ENCODE data around the gene CDH24. TPM values are rescaled to one million over a fixed set of nuclear protein-coding genes. Genes with fewer than 3 reads are reported as not detected.

Gene CDH24, protein sequence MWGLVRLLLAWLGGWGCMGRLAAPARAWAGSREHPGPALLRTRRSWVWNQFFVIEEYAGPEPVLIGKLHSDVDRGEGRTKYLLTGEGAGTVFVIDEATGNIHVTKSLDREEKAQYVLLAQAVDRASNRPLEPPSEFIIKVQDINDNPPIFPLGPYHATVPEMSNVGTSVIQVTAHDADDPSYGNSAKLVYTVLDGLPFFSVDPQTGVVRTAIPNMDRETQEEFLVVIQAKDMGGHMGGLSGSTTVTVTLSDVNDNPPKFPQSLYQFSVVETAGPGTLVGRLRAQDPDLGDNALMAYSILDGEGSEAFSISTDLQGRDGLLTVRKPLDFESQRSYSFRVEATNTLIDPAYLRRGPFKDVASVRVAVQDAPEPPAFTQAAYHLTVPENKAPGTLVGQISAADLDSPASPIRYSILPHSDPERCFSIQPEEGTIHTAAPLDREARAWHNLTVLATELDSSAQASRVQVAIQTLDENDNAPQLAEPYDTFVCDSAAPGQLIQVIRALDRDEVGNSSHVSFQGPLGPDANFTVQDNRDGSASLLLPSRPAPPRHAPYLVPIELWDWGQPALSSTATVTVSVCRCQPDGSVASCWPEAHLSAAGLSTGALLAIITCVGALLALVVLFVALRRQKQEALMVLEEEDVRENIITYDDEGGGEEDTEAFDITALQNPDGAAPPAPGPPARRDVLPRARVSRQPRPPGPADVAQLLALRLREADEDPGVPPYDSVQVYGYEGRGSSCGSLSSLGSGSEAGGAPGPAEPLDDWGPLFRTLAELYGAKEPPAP
- total RNA-seq, result 2.7 and 3.6 TPM in 2 replicates

DNA sequence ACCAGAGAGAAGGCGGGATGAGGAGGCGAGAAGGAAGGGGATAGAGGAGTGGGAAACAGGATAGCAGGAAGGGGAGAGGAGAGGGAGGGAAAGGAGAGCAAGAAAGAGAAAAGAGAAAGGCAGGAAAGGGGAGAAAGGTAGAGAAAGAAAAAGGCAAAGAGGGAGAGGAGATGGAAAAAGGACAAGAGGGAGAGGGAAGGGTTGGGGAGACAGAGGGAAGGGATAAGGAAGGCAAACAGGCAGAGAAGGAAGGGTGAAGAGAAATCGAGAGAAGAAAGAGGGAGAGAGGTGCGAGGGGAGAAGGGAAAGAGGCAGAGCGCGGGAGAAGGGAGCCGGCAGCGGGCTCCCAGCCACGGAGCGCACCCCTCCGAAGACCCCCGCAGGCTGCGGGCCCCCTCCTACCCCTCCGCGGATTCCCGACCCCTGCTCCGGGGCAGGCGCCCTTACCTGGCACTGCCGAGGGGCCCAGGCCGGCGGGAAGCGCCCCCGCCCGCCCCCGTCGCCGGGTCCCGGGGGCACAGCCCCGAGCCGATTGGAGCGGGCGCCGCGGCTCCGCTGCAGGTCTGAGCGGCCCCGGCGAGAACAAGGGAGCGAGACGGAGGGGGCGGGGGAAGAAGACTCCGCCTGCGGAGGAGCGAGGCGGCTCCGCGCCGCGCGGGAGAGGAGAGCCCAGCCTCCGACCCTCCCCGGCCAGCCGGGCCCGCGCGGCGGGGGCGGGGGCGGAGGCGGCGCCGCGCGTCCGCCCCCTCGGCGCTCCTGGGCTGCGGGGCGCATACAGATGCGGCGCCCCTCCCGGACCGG lies at the start of gene CDH24:
Gene CDH24, minus strand, starts transcription at position 565 of the 801 bp plus-strand sequence. CDS start 1,787 bp downstream, outside the sequence.

DNA sequence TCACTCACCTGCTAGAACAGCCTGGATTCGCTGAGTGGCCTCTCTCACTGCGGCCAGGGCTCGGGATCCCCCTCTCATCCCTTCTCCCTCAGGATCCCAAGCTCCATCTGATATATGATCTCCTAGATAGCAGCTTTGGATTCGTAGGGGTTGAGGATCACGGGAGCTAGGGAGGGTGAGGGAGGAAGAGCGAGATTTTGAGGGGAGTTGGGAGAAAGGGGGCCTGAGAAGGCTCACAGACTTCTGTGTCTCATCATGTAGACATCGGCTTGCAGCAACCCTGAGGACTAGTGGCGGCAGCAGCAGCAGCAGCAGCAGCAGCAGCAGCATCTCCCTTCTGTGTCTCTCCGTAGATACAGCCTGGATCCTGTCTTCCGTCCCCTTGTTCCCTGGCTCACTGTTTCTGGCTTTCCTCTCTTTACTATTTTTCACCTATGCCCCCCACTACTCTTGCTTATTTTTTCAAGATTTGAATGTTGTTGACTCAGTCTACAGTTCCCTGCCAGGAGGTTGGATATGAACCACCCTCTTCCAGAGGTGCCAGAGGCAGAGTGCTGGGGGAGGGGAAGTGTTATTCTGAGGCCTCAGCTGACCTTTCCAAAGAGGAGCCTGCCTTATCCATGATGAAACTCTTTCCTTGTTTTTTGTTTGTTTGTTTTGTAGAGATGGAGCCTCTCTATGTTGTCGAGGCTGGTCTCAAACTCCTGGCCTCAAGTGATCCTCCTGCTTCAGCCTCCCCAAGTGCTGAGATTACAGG lies 47.4 kb upstream of the CDH24 start, which contains the start of gene CIROP:
Gene CIROP, minus strand, starts transcription at position 399 of the 757 bp plus-strand sequence. Its CDS starts 69 bp downstream, at position 330.

GRCh38 chr14:23095196-23096108 lies 38.1 kb upstream of the CDH24 start, which contains the start of gene C14orf119:
Gene C14orf119 (plus strand): TSS chr14:23095505. CDS start chr14:23097659, 2,154 bp downstream.

DNA sequence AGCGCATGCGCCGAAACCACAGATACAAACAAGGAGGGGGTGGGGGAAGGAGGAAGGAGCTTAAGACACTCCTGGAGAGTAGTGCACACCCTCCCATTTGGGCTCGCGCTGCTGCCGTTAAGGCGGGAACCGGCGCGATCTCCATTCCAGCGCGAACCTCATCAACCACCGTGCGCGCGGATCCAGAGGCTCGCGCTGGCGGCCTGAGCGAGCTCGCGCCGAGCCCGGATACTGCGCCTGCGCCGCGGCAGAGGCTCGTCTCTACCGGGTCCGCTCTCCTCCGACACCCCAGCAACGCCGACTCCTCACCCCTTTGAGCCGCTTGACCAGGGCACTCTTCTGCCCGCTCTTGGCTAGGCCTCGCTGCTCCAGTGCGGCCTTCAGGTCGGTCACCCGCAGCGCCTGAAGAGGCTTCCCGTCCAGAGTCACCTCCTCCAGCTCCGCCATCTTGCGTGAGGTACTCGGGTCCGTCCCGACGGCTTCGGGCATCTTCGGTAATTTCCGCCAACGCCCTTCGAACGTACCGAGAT lies 37.4 kb upstream of the CDH24 start, which contains the start of gene ACIN1:
Gene ACIN1, minus strand, starts transcription at position 471 of the 530 bp plus-strand sequence. Its CDS starts 24 bp downstream, at position 447.

DNA sequence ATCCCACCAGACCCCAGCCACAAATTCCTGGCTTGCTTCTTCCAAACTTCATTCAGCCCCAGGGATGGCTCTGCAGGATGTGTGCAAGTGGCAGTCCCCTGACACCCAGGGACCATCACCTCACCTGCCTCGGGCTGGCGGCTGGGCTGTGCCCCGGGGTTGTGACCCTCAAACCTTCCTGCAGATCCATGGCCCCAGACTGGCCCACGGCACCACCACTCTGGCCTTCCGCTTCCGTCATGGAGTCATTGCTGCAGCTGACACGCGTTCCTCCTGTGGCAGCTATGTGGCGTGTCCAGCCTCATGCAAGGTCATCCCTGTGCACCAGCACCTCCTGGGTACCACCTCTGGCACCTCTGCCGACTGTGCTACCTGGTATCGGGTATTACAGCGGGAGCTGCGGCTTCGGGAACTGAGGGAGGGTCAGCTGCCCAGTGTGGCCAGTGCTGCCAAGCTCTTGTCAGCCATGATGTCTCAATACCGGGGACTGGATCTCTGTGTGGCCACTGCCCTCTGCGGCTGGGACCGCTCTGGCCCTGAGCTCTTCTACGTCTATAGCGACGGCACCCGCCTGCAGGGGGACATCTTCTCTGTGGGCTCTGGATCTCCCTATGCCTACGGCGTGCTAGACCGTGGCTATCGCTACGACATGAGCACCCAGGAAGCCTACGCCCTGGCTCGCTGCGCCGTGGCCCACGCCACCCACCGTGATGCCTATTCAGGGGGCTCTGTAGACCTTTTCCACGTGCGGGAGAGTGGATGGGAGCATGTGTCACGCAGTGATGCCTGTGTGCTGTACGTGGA lies 15.0 kb downstream of the CDH24 start, which contains the start of gene PSMB11:
Gene PSMB11, plus strand, starts transcription at position 51 of the 804 bp plus-strand sequence. Its CDS starts 14 bp downstream, at position 65.

DNA sequence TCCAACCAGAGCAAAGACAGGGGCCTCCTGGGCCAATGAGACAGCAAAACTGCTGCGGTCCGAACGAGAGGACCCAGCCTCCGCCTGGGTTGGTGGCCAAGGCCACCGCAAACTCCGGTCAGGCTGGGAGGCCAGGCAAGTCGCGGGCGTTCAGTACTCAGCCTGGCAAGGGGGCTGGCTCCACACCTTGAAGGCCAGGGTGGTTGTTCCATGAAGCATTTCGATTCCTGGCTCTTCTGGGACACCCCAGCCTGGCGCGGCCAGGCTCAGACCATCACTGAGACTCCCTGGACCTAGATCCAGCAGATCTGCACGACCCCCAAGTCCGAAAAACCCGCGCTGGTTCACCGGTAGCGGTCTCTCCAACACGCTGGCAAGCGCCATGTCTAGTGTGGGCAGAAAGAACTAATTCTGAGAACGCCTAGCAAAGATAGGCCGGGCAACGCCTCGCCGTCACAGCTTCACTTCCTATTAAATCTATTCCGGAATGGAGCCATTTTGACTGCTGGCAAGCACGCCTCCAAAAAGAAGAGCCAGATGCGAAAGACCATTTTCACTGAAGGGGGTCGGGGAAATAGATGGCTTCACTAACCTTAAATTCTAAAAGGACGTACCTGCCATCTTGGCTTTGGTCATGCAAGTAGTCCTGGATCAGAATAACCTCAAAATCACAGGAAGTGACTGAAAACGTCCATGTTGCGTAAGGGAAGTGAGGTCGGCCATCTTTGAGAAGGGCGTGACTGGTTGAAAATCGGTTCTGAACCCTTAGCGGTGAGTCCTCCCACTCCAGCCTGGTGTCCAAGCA lies 22.6 kb downstream of the CDH24 start, which contains the start of gene PSMB5:
Gene PSMB5, minus strand, starts transcription at position 403 of the 805 bp plus-strand sequence. Its CDS starts 19 bp downstream, at position 384.

GRCh38 chr14:23009939-23010726 lies 47.2 kb downstream of the CDH24 start, which contains the start of gene C14orf93:
Gene C14orf93 (minus strand): TSS chr14:23010143. CDS start chr14:22999023, 11,120 bp downstream.

Other genes starting within 250 kb of the CDH24 start
- gene SLC7A7, start 242.1 kb downstream of the CDH24 start, total RNA-seq, result 6.7 and 10.2 TPM in 2 replicates
- 19.7 and 22.7 TPM in 2 replicates for gene MRPL52, start 227.6 kb downstream of the CDH24 start, total RNA-seq
- 612 and 680 TPM in 2 replicates for gene MMP14, start 220.9 kb downstream of the CDH24 start, total RNA-seq
- gene LRP10, start 185.8 kb downstream of the CDH24 start, total RNA-seq, result 152 and 182 TPM in 2 replicates
- gene REM2, start 174.3 kb downstream of the CDH24 start, total RNA-seq, result 0.12 TPM in 1 of 2 replicates, not detected in the other
- 73.2 and 156 TPM in 2 replicates for gene RBM23, start 138.4 kb downstream of the CDH24 start, total RNA-seq
- 39.7 and 50.0 TPM in 2 replicates for gene PRMT5, start 128.1 kb downstream of the CDH24 start, total RNA-seq
- gene HAUS4, start 100.4 kb downstream of the CDH24 start, total RNA-seq, result 36.3 and 37.3 TPM in 2 replicates
- 93.6 and 109 TPM in 2 replicates for gene AJUBA, start 75.0 kb downstream of the CDH24 start, total RNA-seq
- 13.1 and 15.7 TPM in 2 replicates for gene C14orf93, start 47.4 kb downstream of the CDH24 start, total RNA-seq
- gene PSMB5, start 22.6 kb downstream of the CDH24 start, total RNA-seq, result 114 and 115 TPM in 2 replicates
- not detected in 2 replicates for gene PSMB11, start 15.3 kb downstream of the CDH24 start, total RNA-seq
- gene ACIN1, start 37.6 kb upstream of the CDH24 start, total RNA-seq, result 90.7 and 115 TPM in 2 replicates
- gene C14orf119, start 38.0 kb upstream of the CDH24 start, total RNA-seq, result 38.3 and 40.7 TPM in 2 replicates
- gene CIROP, start 47.5 kb upstream of the CDH24 start, total RNA-seq, result 0.12 TPM in 1 of 2 replicates, not detected in the other
- not detected in 2 replicates for gene CEBPE, start 61.7 kb upstream of the CDH24 start, total RNA-seq
- 16.2 and 17.4 TPM in 2 replicates for gene SLC7A8, start 126.1 kb upstream of the CDH24 start, total RNA-seq
- not detected in 2 replicates for gene RNF212B, start 180.4 kb upstream of the CDH24 start, total RNA-seq
- gene HOMEZ, start 228.6 kb upstream of the CDH24 start, total RNA-seq, result 4.1 and 5.4 TPM in 2 replicates
- gene PPP1R3E, start 245.3 kb upstream of the CDH24 start, total RNA-seq, result 6.3 and 7.5 TPM in 2 replicates
- 23.0 and 24.2 TPM in 2 replicates for gene BCL2L2, start 249.3 kb upstream of the CDH24 start, total RNA-seq

Data from hair follicle dermal papilla cell (primary cell).